ENCODE results near the gene LTBR.

Gene LTBR

DNA sequence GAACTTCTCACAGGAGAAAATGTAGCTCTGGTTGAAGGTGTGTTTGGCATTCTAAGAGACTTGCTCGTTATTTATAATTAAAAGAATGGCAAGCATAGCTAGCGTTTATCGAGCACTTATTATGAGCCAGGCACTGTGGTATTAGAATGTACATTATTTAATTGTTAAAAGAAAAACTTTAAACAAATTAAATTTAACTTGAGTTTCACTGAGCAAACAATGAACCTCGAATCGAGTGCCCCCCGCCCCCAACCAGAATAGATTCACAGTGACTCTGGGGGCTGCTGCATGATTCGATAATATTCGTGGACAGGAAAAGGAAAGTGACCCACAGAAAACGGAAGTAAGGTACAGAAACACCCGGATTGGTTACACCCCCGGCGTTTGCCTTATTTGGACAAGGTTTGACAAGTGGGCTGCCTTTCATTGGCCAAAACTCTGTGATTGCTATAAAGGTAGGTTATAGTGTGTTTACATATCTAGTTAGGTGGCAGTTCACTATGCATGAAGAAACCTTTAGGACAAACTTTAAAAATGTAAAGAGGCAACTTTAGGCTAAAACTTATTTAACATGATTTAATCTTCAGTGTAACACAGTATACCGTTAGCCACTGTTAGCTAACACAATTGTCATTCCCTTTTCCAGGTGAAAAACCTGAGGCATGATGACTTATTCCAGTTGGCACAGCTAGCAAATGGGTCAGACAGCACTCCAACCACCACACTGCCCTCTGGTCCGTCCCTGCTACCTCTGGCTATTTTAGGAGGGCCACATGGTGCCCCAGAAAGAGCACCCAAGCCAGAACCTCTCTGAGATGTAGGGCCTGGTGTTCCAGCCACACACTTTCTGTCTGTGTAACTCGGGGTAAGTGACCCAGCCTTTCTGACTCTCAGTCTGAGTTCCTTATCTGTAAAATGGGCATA lies 15.7 kb upstream of the LTBR start:
- DNase-seq: no peak

DNA sequence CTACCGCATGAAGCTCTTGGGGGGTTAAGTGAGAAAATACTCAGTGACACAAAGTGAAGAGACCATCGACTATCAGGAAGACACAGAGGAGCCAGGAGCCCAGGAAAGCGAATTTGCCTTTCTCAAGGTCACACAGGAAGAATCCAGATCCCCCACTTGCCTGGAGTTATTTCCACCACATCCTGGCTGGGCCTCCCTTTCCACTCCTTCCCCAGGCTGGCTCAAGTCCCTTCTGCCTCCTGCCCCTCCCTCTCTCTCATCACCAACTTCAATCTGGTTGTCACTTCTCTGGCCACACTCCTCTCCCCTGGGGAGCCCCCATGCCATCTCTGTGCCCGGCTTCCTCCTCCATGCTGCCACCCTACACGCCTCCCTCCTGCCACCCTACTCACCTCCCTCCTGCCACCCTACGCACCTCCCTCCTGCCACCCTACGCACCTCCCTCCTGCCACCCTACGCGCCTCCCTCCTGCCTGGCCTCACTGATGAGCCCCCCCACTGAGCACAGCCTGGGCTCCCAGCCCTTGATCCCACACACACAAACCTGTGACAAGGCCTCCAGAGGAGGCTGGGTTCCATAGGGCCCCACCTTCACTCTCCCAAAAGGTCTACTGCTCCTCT lies 14.9 kb upstream of the LTBR start:
- no peak for DNase-seq

DNA sequence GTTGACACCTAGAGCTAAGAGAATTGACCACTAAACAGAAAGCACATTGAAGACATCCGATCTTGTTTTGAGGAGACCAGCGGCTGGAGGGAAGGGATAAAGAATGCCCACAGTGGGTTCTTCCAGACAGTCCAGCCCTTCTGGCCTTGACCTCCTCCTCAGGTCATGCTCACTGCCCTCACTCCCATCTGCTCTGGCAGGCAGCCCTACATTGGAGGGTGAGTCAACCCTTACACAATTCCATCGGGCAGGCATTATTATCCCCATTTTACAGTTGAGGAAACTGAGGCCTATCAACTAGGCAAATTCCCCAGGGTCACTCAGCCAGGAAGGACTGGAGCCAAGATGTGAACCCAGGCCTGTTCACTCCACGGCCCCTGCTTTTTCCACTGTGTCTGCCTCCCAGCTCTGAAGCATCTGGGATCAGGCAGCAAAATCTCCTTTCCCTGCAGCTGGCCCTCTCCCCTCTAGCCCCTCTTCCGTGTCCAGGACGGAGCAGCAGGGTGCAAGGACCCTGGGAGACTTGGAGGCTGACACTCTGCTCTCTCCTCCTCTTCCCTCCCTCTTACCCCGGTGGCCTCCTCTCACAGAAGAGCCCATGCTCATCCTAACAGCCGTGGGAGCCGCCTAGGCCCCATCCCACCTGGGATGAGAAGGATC lies 13.9 kb upstream of the LTBR start:
- DNase-seq: no peak

- no peak for DNase-seq
Observed at GRCh38 chr12:6370576-6370935, 13.4 kb upstream of the LTBR start.

DNA sequence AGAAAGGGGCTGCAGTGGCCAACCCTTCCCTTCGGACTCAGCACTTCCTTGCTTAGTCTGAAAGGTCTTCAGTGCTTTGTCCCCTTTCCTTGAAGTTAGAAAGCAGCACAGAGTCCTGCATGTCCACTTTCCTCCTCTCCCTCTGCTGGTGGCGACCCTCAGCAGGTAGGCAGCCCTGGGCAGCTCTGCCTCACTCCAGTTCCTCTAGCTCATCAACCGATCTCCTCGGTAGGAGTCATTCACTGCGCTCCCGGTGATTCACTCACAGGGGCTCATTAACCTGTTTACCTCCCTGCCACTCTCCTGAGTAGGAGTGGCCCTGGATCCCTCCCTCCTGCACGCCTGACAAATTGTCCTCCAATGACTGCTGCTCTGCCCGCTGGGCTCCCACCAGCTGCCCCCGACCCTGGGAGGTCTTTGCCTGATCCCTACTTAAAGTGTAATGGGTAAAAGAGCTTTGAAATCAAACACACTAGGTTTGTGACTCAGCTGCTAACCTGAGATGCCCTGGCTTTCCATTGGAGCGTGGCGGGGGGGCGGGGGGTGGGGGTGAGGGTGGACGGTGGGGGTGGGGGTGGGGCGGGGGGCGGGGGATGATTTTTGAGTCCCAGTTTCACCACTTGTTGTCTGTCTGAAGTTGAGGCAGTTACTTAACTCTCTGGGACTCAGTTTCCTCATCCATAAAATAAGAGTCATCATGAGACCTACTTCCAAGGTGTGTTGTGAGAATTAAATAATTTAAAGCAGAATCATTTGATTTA lies 12.8 kb upstream of the LTBR start:
- no peak for DNase-seq

DNA sequence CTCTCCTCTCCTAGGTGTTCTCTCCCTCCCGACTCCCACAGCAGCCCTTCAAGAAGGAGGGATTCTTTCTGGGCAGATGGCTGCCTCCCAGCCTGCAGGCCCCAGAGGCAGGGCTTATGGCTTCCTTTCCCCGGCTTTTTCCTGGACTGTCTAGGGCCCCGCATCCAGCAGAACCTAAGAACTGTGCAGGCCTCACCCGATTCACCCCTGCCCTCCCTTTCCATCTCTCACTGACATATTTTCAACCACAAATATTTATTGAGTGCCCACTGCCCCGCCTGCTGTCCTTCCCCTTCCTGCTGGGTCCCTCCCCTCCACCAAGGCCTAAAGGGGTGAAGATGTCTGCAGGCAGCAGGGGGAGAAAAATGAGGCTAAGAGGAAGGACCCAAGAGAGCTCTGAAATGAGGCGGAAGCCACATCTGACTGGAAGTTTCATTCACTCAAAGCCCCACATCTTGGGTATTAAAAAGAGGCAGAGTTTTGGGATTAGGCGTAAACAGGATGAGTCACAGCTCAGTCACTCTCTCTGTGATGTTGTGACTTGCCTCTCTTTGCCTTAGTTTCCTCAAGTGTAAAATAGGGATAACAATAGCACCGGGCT lies 11.5 kb upstream of the LTBR start:
- no peak for DNase-seq

DNA sequence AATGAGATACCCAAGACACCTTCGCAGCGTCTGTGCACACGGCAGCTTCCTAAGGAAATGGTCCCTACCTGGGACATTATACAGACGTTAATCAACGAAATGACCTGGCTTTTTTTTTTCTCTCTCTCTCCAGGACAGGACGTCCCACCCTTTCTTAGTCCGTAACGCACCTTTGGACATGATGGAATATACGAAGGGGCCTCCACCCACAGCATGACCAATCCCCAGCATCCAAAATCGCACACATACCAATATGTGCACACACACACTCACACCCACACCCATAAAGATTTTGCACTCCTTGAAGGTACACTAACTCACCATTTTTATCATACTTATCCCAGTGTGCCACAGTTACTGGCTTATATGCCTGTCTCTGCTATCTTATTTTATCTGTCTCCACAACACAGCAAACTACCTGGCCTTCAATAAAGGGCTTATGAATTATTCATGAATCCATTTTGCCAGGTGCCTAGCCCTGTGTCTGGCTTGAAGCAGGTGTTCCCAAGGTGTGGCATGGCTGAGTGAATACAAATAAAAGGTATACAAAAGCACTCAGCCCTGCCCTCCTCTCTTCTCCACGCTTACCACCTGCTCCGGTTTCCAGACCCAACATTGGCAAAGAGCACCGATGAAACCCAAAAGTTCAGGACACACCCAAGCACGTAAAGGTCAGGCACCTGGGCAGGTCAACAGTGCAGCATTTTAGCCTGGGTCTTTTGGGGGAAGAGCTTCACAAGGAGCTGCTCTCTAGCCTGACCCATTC lies 10.8 kb upstream of the LTBR start:
- DNase-seq: no peak

- no peak for DNase-seq
Observed at GRCh38 chr12:6374028-6374785, 9.8 kb upstream of the LTBR start.

GRCh38 chr12:6374786-6375160 lies 9.2 kb upstream of the LTBR start:
- DNase-seq: no peak

DNA sequence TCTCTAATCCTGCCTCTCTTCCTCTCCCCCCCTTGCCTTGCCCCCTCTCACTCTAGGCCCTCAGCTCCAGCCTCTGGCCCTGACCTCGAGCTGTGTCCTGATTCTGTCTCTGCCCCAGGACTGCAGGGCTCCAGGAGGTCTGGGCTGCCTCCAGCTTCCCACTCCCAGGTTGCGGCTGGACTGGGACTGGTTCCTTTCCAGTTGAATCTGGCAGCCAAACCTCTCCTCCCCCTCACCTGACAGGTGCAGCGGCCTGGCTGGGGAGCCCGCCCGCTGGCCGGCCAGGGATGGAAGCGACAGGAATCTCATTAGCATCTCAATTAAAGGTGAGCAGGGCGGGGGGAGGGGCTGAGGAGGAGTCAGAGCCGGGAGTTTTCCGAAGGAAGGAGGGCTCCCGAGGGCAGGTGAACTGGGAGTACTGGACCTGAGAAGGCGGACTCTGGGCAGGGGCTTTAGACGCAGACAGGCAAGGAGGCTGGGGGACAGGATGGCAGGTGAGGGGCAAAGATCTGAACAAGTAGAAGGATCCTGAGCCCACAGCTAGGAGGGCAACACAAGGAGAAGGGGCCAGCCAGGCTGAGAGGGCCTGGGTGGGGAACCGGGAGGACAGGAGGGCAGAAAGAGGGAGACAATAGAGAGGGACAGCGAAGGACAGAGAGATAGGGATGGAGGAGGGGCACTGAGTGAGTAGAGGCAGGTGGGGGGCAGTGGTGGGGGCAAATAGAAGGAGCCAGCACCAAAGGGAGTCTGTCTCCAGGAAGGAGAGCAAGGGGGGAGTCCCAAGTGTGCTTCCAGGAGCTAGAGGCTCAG lies 8.5 kb upstream of the LTBR start, which contains the start of gene SCNN1A:
TSS of gene SCNN1A (minus strand) at position 295 of the 810 bp plus-strand sequence. CDS start 780 bp downstream, outside the sequence.
- no peak for DNase-seq

- no peak for DNase-seq
Observed at GRCh38 chr12:6376079-6376869, 7.7 kb upstream of the LTBR start.

DNA sequence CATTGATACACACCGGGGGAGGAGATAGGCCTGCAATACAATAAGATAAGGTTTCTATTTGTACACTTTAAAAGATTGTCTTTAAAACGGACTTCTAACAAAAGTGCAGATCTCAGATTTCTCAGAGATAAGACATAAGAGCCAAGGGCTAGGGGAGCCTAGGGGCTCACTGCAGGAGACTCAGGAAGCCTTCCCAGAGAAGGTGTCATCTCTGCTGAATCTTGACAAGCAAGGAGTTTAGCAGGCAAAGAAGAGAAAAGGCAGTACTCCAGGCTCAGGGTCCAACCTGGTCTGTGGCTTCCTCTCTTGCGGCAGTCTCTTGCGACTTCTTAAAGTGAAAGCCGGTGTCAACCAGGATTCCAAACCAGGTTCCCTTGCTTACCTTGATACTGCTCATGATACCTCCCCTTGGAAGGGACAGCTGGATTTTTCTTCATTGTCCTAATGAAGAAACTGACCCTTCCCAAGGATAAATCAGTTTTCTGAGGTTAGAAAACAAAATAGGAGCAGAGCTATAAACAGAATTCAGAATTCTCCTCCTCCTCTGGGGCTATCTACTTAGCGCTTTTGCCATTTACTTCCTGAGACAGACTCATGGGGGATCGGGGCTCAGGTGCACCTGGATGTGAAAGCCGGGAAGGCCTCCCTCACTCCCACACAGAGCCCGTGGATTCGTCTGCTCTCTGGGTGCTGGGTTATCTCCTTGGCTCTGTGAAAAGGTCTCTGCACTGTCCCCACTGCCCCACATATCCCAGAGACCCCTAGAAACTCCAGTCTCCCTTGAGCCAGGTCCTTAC lies 6.9 kb upstream of the LTBR start:
- DNase-seq: no peak

DNA sequence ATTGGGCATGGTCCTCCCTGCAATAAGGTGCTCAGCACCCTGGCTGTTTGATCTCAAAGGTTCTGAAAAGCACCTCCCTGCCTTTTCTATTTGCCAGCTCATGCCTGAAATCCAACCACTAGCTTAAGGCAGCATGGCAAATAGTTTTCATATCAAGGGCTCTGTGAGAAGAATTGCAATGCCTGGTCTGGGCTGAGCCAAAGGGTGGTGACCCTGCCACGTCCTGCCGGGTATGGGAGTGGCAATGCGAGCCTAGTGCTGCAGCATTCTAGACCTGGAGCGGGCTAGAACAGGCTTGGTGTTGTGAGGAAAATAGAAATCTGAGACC lies 6.3 kb upstream of the LTBR start:
- no peak for DNase-seq

GRCh38 chr12:6378709-6379472 lies 5.1 kb upstream of the LTBR start:
- peak in 1 of 51 donors; percentile 9 for DNase-seq

GRCh38 chr12:6380141-6381121 lies 3.5 kb upstream of the LTBR start:
- DNase-seq: no peak

Data from hypothalamus (tissue), 51 donors.